SK-N-SH treated with all-trans-retinoic acid at 6 μM for 48 hours (cell line): ENCODE measurements around the gene TCERG1L.

Source experiments
- ATAC-seq: fragments of 200-7000 bp; cut with Tn5 transposase; 3 replicates; pipeline ENCODE4 v1.9.1; 2020; ENCODE audit warnings: mild to moderate bottlenecking, moderate library complexity
- BACH2 ChIP-seq: fragments of 250-450 bp; sonication (Bioruptor Pico); IDR thresholded peaks from 2 replicates; pipeline ENCODE4 v1.9.0; 2021; ENCODE audit warnings: mild to moderate bottlenecking, borderline replicate concordance
- CREB5 ChIP-seq: fragments of 250-450 bp; sonication (Bioruptor Pico); IDR thresholded peaks from 2 replicates; pipeline ENCODE4 v1.5.1; 2020; ENCODE audit warnings: low read depth, mild to moderate bottlenecking, moderate library complexity
- CSDC2 ChIP-seq: fragments of 250-450 bp; sonication (Bioruptor Pico); IDR thresholded peaks from 2 replicates; pipeline ENCODE4 v1.5.0; 2020; ENCODE audit warnings: mild to moderate bottlenecking, moderate library complexity
- CSRNP3 ChIP-seq: fragments of 250-450 bp; sonication (Bioruptor Pico); IDR thresholded peaks from 2 replicates; pipeline ENCODE4 v1.5.1; 2021; ENCODE audit warnings: mild to moderate bottlenecking, moderate library complexity
- ESRRG ChIP-seq: fragments of 250-450 bp; sonication (Bioruptor Pico); IDR thresholded peaks from 2 replicates; pipeline ENCODE4 v1.6.1; 2021; ENCODE audit warnings: mild to moderate bottlenecking
- GLIS3 ChIP-seq: fragments of 250-450 bp; sonication (Bioruptor Pico); IDR thresholded peaks from 2 replicates; pipeline ENCODE4 v1.5.0; 2020; ENCODE audit warnings: mild to moderate bottlenecking, moderate library complexity
- ISL1 ChIP-seq: fragments of 250-450 bp; sonication (Bioruptor Pico); IDR thresholded peaks from 2 replicates; pipeline ENCODE4 v2.1.2; 2022; ENCODE audit warnings: mild to moderate bottlenecking, moderate library complexity
- OSR1 ChIP-seq: fragments of 250-450 bp; sonication (Bioruptor Pico); IDR thresholded peaks from 2 replicates; pipeline ENCODE4 v1.8.0; 2022; ENCODE audit warnings: moderate library complexity, mild to moderate bottlenecking, inconsistent platforms
- PATZ1 ChIP-seq: fragments of 250-450 bp; sonication (Bioruptor Pico); IDR thresholded peaks from 2 replicates; pipeline ENCODE4 v1.8.0; 2020; ENCODE audit warnings: mild to moderate bottlenecking, moderate library complexity, borderline replicate concordance
- POU6F1 ChIP-seq: fragments of 250-450 bp; sonication (Bioruptor Pico); IDR thresholded peaks from 2 replicates; pipeline ENCODE4 v1.8.0; 2021; ENCODE audit warnings: low read depth, mild to moderate bottlenecking, moderate library complexity, borderline replicate concordance
- PPARA ChIP-seq: fragments of 250-450 bp; sonication (Bioruptor Pico); IDR thresholded peaks from 2 replicates; pipeline ENCODE4 v1.5.0; 2020; ENCODE audit warnings: mild to moderate bottlenecking, borderline replicate concordance
- RARB ChIP-seq: fragments of 250-450 bp; sonication (Bioruptor Pico); IDR thresholded peaks from 2 replicates; pipeline ENCODE4 v1.8.0; 2021; ENCODE audit warnings: mild to moderate bottlenecking, moderate library complexity
- SNAI2 ChIP-seq: fragments of 250-450 bp; sonication (Bioruptor Pico); IDR thresholded peaks from 2 replicates; pipeline ENCODE4 v1.5.0; 2020; ENCODE audit warnings: mild to moderate bottlenecking, moderate library complexity
- TCF4 ChIP-seq: fragments of 250-450 bp; sonication (Bioruptor Pico); IDR thresholded peaks from 2 replicates; pipeline ENCODE4 v1.8.0; 2021; ENCODE audit warnings: mild to moderate bottlenecking, moderate library complexity, borderline replicate concordance
- TOX ChIP-seq: fragments of 250-450 bp; sonication (Bioruptor Pico); IDR thresholded peaks from 2 replicates; pipeline ENCODE4 v1.8.0; 2021; ENCODE audit warnings: mild to moderate bottlenecking, moderate library complexity, borderline replicate concordance
- ZC3H10 ChIP-seq: fragments of 250-450 bp; sonication (Bioruptor Pico); IDR thresholded peaks from 2 replicates; pipeline ENCODE4 v1.5.1; 2021; ENCODE audit warnings: mild to moderate bottlenecking, moderate library complexity
- ZFP3 ChIP-seq: fragments of 250-450 bp; sonication (Bioruptor Pico); IDR thresholded peaks from 2 replicates; pipeline ENCODE4 v1.5.0; 2020; ENCODE audit warnings: mild to moderate bottlenecking, moderate library complexity
- ZFP30 ChIP-seq: fragments of 450-650 bp; formaldehyde crosslinking; IDR thresholded peaks from 2 replicates; pipeline ENCODE4 v1.5.0; 2022; ENCODE audit warnings: mild to moderate bottlenecking, moderate library complexity
- ZNF565 ChIP-seq: fragments of 450-650 bp; formaldehyde crosslinking; conservative IDR thresholded peaks from 2 replicates; pipeline ENCODE4 v1.5.0; 2020; ENCODE audit warnings: low read depth, mild to moderate bottlenecking, moderate library complexity
- ZNF8 ChIP-seq: fragments of 450-650 bp; formaldehyde crosslinking; IDR thresholded peaks from 2 replicates; pipeline ENCODE4 v1.5.0; 2020; ENCODE audit warnings: mild to moderate bottlenecking, moderate library complexity

Gene TCERG1L

GRCh38 chr10:131082201-131082850 lies 229.2 kb downstream of the TCERG1L start:
- ATAC-seq: no peak
- TF ChIP-seq ZFP3 (CRISPR knock-in tag): no peak
- TF ChIP-seq, all 23 proteins: peak for 0

GRCh38 chr10:131081786-131082185 lies 229.7 kb downstream of the TCERG1L start:
- no peak for TF ChIP-seq POU6F1 (CRISPR knock-in tag)
- no peak for TF ChIP-seq ISL1 (CRISPR knock-in tag)
- TF ChIP-seq CSRNP3: no peak
- TF ChIP-seq ZC3H10: no peak
- no peak for TF ChIP-seq GLIS3
- no peak for TF ChIP-seq ZFP3 (CRISPR knock-in tag)
- no peak for TF ChIP-seq TCF4 (CRISPR knock-in tag)
- TF ChIP-seq OSR1 (CRISPR knock-in tag): no peak
- no peak for TF ChIP-seq BACH2
- TF ChIP-seq PATZ1 (CRISPR knock-in tag): no peak
- TF ChIP-seq RARB: no peak
- TF ChIP-seq ZNF8 (CRISPR knock-in tag): no peak
- TF ChIP-seq ZFP30: no peak
- no peak for TF ChIP-seq CREB5 (CRISPR knock-in tag)
- no peak for TF ChIP-seq ZNF565 (CRISPR knock-in tag)
- TF ChIP-seq SNAI2 (CRISPR knock-in tag): no peak
- no peak for ATAC-seq

GRCh38 chr10:131081376-131081775 lies 230.1 kb downstream of the TCERG1L start:
- no peak for ATAC-seq
- no peak for TF ChIP-seq CSRNP3
- TF ChIP-seq SNAI2 (CRISPR knock-in tag): no peak
- no peak for TF ChIP-seq PATZ1 (CRISPR knock-in tag)
- no peak for TF ChIP-seq ZC3H10
- TF ChIP-seq BACH2: no peak
- TF ChIP-seq ZNF565 (CRISPR knock-in tag): no peak
- no peak for TF ChIP-seq PPARA (CRISPR knock-in tag)
- no peak for TF ChIP-seq ZFP3 (CRISPR knock-in tag)
- TF ChIP-seq OSR1 (CRISPR knock-in tag): no peak

GRCh38 chr10:131080571-131080970 lies 230.9 kb downstream of the TCERG1L start:
- no peak for ATAC-seq
- TF ChIP-seq PATZ1 (CRISPR knock-in tag) (no peak), TOX (CRISPR knock-in tag) (no peak), ISL1 (CRISPR knock-in tag) (no peak), ZC3H10 (no peak), BACH2 (no peak), CSDC2 (no peak), ESRRG (CRISPR knock-in tag) (no peak), ZNF565 (CRISPR knock-in tag) (no peak), GLIS3 (no peak), CREB5 (CRISPR knock-in tag) (no peak), POU6F1 (CRISPR knock-in tag) (no peak)
